H1 (cell line): ENCODE results near the gene ERI3.
A peak's percentile ranks its signal among the peaks of the same experiment; 100 is the strongest.

Experiments
- CBX5 ChIP-seq: fragments of 300-800, 300-1000 bp; sonication (generic); IDR thresholded peaks from 2 replicates; pipeline ENCODE4 v1.7.1; 2016; ENCODE audit warnings: antibody characterized with exemption, low read length, low read depth
- CHD1 ChIP-seq: IDR thresholded peaks from 2 replicates; pipeline ENCODE4 v1.6.1; 2012; ENCODE audit warnings: low read depth, low read length, improper control_type of control experiment
- CHD2 ChIP-seq: IDR thresholded peaks from 2 replicates; pipeline ENCODE4 v1.6.1; 2012; ENCODE audit warnings: low read length, improper control_type of control experiment
- EZH2 ChIP-seq: fragments of 200-600 bp; sonication (generic); IDR thresholded peaks from 2 replicates; pipeline ENCODE4 v1.7.1; 2012; ENCODE audit warnings: low read depth, mild to moderate bottlenecking, moderate library complexity, low read length, inconsistent platforms; ENCODE audit not compliant: severe bottlenecking
- FOSL1 ChIP-seq: IDR thresholded peaks from 2 replicates; pipeline ENCODE4 v1.6.1; 2011; ENCODE audit warnings: mild to moderate bottlenecking, low read depth, low read length, moderate library complexity; ENCODE audit not compliant: insufficient read depth
- JUND ChIP-seq: IDR thresholded peaks from 2 replicates; pipeline ENCODE4 v1.6.1; 2011; ENCODE audit warnings: mild to moderate bottlenecking, improper control_type of control experiment, low read length
- POLR2A ChIP-seq, 2 experiments: IDR thresholded peaks; 1 replicate in 1 of 2; 2 replicates in 1 of 2; pipeline ENCODE4 v1.6.1; 2011; ENCODE audit warnings: low read depth in 2 of 2, low read length in 2 of 2, mild to moderate bottlenecking in 2 of 2; ENCODE audit errors: control extremely low read depth in 1 of 2
- POLR2AphosphoS5 ChIP-seq: IDR thresholded peaks from 2 replicates; pipeline ENCODE4 v1.6.1; 2011; ENCODE audit warnings: low read depth, low read length
- RFX5 ChIP-seq: IDR thresholded peaks from 2 replicates; pipeline ENCODE4 v1.6.1; 2011; ENCODE audit warnings: low read depth, low read length, improper control_type of control experiment, borderline replicate concordance
- SIX5 ChIP-seq: IDR thresholded peaks from 2 replicates; pipeline ENCODE4 v1.6.1; 2011; ENCODE audit warnings: mild to moderate bottlenecking, low read depth, low read length
- TAF1 ChIP-seq: IDR thresholded peaks from 2 replicates; pipeline ENCODE4 v1.6.1; 2011; ENCODE audit warnings: mild to moderate bottlenecking, low read depth, low read length
- TF ChIP-seq, protein P1 (sequence below), 3 experiments: IDR thresholded peaks; 1 replicate in 2 of 3; 2 replicates in 1 of 3; pipeline versions ENCODE4 v1.5.1 to v1.6.1; 2011; ENCODE audit warnings: low read length in 3 of 3, mild to moderate bottlenecking in 3 of 3, inconsistent platforms in 2 of 3, low read depth in 1 of 3, moderate library complexity in 1 of 3; ENCODE audit not compliant: insufficient read depth in 1 of 3; ENCODE audit errors: control extremely low read depth in 1 of 3
- TF ChIP-seq, protein P2 (sequence below): IDR thresholded peaks from 2 replicates; pipeline ENCODE4 v1.6.1; 2012; ENCODE audit warnings: low read length, inconsistent platforms
- TF ChIP-seq, protein P3 (sequence below): IDR thresholded peaks from 2 replicates; pipeline ENCODE4 v1.6.1; 2012; ENCODE audit warnings: inconsistent platforms

DNA sequence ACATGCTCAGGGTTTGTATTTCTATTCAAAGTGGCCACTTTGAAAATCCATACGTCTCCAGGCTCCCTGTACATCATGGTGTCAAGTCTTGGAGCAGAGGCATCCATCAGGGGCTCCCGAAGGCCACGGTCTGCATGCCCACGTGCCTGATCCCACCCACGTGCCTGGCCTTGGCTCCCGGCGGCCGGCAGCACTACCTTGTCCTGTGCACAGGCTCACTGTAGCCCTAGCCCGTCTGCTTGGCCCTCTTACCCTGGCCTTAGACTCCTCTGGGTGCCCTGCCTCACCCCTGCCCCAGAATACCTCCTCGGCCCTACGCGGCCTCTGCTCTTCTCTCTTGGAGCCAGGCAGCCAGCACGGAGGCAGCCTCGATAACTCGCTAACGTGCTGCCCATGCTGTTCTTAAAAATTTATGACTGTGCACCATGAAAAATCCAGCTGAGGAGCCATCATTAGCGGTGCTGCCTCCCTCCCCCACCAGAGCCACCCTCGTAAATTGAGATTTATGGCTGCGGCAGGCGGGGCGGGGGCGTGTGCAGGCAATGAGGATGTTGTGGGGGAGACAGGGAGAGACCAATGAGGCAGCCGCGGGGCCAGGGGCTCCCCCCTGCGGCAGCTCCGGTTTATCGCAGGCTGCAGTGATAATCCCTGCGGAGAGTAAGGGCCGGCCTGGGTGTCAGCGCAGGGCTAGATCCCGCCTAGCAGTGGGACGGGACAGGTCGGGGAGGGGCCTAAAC is 117.2 kb downstream of the ERI3 start:
- TF ChIP-seq EZH2 (no peak), POLR2A (IDR thresholded peaks at IDR 0.05; ENCODE audit: control extremely low read depth in 1 of 2, low read depth in 2 of 2, low read length in 2 of 2) (no peak), CHD2 (no peak), POLR2AphosphoS5 (no peak), TAF1 (no peak), RFX5 (no peak), CBX5 (no peak), CHD1 (no peak), FOSL1 (no peak), SIX5 (no peak), JUND (no peak; the same call in 1 of the 2 replicates)
- TF ChIP-seq, protein P1, sequence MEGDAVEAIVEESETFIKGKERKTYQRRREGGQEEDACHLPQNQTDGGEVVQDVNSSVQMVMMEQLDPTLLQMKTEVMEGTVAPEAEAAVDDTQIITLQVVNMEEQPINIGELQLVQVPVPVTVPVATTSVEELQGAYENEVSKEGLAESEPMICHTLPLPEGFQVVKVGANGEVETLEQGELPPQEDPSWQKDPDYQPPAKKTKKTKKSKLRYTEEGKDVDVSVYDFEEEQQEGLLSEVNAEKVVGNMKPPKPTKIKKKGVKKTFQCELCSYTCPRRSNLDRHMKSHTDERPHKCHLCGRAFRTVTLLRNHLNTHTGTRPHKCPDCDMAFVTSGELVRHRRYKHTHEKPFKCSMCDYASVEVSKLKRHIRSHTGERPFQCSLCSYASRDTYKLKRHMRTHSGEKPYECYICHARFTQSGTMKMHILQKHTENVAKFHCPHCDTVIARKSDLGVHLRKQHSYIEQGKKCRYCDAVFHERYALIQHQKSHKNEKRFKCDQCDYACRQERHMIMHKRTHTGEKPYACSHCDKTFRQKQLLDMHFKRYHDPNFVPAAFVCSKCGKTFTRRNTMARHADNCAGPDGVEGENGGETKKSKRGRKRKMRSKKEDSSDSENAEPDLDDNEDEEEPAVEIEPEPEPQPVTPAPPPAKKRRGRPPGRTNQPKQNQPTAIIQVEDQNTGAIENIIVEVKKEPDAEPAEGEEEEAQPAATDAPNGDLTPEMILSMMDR (IDR thresholded peaks at IDR 0.05; ENCODE audit: control extremely low read depth in 1 of 3, insufficient read depth in 1 of 3, low read depth in 1 of 3, low read length in 3 of 3): peak; percentile 70 to 86 (median 81)
- TF ChIP-seq, protein P2, sequence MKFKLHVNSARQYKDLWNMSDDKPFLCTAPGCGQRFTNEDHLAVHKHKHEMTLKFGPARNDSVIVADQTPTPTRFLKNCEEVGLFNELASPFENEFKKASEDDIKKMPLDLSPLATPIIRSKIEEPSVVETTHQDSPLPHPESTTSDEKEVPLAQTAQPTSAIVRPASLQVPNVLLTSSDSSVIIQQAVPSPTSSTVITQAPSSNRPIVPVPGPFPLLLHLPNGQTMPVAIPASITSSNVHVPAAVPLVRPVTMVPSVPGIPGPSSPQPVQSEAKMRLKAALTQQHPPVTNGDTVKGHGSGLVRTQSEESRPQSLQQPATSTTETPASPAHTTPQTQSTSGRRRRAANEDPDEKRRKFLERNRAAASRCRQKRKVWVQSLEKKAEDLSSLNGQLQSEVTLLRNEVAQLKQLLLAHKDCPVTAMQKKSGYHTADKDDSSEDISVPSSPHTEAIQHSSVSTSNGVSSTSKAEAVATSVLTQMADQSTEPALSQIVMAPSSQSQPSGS: no peak
- TF ChIP-seq, protein P3, sequence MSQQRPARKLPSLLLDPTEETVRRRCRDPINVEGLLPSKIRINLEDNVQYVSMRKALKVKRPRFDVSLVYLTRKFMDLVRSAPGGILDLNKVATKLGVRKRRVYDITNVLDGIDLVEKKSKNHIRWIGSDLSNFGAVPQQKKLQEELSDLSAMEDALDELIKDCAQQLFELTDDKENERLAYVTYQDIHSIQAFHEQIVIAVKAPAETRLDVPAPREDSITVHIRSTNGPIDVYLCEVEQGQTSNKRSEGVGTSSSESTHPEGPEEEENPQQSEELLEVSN: no peak
